Naive B cell (primary cell): ENCODE results near the gene ACVR1. TPM values are rescaled to one million over a fixed set of nuclear protein-coding genes. Genes with fewer than 3 reads are reported as not detected.

ENCODE experiments used
- ATAC-seq, 2 donors: fragments of 150-1000 bp; cut with Tn5 transposase; 2 replicates each; pipeline ENCODE4 v1.10.0; 2021; ENCODE audit warnings: low read depth in 2 of 2, mild to moderate bottlenecking in 2 of 2, moderate library complexity in 2 of 2
- DNase-seq: peaks from one replicate; pipeline ENCODE4 v3.0.0; 2022
- H3K27ac Mint-ChIP-seq, 6 donors: one replicate each; pipeline ENCODE4 v1.8.0; 2020 to 2022; ENCODE audit warnings: mild to moderate bottlenecking in 6 of 6, mixed read lengths in 6 of 6, moderate library complexity in 5 of 6, inconsistent platforms in 2 of 6
- H3K27me3 Mint-ChIP-seq, 3 donors: one replicate each; pipeline ENCODE4 v1.8.0; 2021 to 2022; ENCODE audit warnings: mixed read lengths in 3 of 3, mild to moderate bottlenecking in 1 of 3
- H3K36me3 Mint-ChIP-seq, 2 donors: one replicate each; pipeline ENCODE4 v1.8.0; 2020 to 2022; ENCODE audit warnings: mixed read lengths in 2 of 2, inconsistent platforms in 1 of 2, mild to moderate bottlenecking in 1 of 2
- H3K4me1 Mint-ChIP-seq, 3 donors: one replicate each; pipeline ENCODE4 v1.8.0; 2020 to 2022; ENCODE audit warnings: mixed read lengths in 3 of 3, inconsistent platforms in 1 of 3, mild to moderate bottlenecking in 1 of 3, moderate library complexity in 1 of 3
- H3K4me3 Mint-ChIP-seq, 8 donors: one replicate each; pipeline ENCODE4 v1.8.0; 2020 to 2022; ENCODE audit warnings: mild to moderate bottlenecking in 8 of 8, mixed read lengths in 8 of 8, moderate library complexity in 8 of 8, inconsistent platforms in 2 of 8
- H3K9me3 Mint-ChIP-seq, 7 donors: one replicate each; pipeline ENCODE4 v1.8.0; 2020 to 2022; ENCODE audit warnings: mixed read lengths in 7 of 7, mild to moderate bottlenecking in 5 of 7, inconsistent platforms in 2 of 7, moderate library complexity in 1 of 7
- polyA plus RNA-seq, 6 donors: library from polyadenylated mRNA; unstranded; fragments of 300-500 nt; fragmentation: Illumina TruSeq; gene quantifications; one replicate each; pipeline ENCODE4 v1.2.3, GENCODE V29; 2021; ENCODE audit warnings: low read depth in 6 of 6

ACVR1 gene
- polyA plus RNA-seq, 6 donors from 2014 or later = 1.1 to 2.8 (median 1.6) TPM; not detected in 1

- peak overlapping the region in 1 of 6 donors; percentile 27 for H3K27ac Mint-ChIP-seq
- DNase-seq = no peak
- peaks cover 22 to 29% (median 28%) of the 10 kb centered on the region in 3 donors for H3K4me1 Mint-ChIP-seq
- ATAC-seq = no peak
- H3K9me3 Mint-ChIP-seq = peaks cover 0 to 4% (median under 1%) of the 10 kb centered on the region in 7 donors
- no peaks in the 10 kb centered on the region for H3K27me3 Mint-ChIP-seq
- no peak overlapping the region for H3K4me3 Mint-ChIP-seq
- H3K36me3 Mint-ChIP-seq = peaks cover 0 to 7% of the 10 kb centered on the region in 2 donors
These were observed 25.2 kb upstream of the ACVR1 start for GRCh38 chr2:157901325-157901724.

- no peak for DNase-seq
- Mint-ChIP-seq H3K9me3 (peaks cover 0 to 4% (median 0%) of the 10 kb centered on the region in 7 donors), H3K36me3 (peaks cover 0 to 7% of the 10 kb centered on the region in 2 donors), H3K27ac (no peak overlapping the region), H3K4me3 (no peak overlapping the region), H3K4me1 (peaks cover 22 to 29% (median 28%) of the 10 kb centered on the region in 3 donors), H3K27me3 (no peaks in the 10 kb centered on the region)
- ATAC-seq = no peak
These were observed 24.6 kb upstream of the ACVR1 start for GRCh38 chr2:157900684-157901083.

GRCh38 chr2:157900203-157900602, 24.1 kb upstream of the ACVR1 start:
- Mint-ChIP-seq H3K36me3 (peaks cover 0 to 7% of the 10 kb centered on the region in 2 donors), H3K27me3 (no peaks in the 10 kb centered on the region), H3K4me3 (no peak overlapping the region), H3K27ac (peak overlapping the region in 1 of 6 donors; percentile 7), H3K9me3 (peaks cover 0 to 4% (median 0%) of the 10 kb centered on the region in 7 donors), H3K4me1 (peaks cover 22 to 29% (median 28%) of the 10 kb centered on the region in 3 donors)
- ATAC-seq (no peak), DNase-seq (no peak)

- Mint-ChIP-seq H3K27ac (peak overlapping the region in 2 of 6 donors; percentile 27 to 31), H3K27me3 (no peaks in the 10 kb centered on the region), H3K36me3 (peaks cover 0 to 7% of the 10 kb centered on the region in 2 donors), H3K4me3 (peak overlapping the region in 1 of 8 donors; percentile 31), H3K9me3 (peaks cover 0 to 4% (median 0%) of the 10 kb centered on the region in 7 donors), H3K4me1 (peaks cover 22 to 29% (median 28%) of the 10 kb centered on the region in 3 donors)
- ATAC-seq (no peak), DNase-seq (no peak)
These were observed 23.2 kb upstream of the ACVR1 start for GRCh38 chr2:157899125-157899839.

GRCh38 chr2:157898591-157898996, 22.5 kb upstream of the ACVR1 start:
- H3K4me3 Mint-ChIP-seq = peak overlapping the region in 3 of 8 donors; percentile 31 to 56 (median 53)

GRCh38 chr2:157897106-157897971, 21.2 kb upstream of the ACVR1 start:
- H3K4me1 Mint-ChIP-seq = peaks cover 22 to 29% (median 28%) of the 10 kb centered on the region in 3 donors

More at GRCh38 chr2:157898591-157898996, 22.5 kb upstream of the ACVR1 start:
- Mint-ChIP-seq H3K27ac (peak overlapping the region in 4 of 6 donors; percentile 2 to 98 (median 42)), H3K4me1 (peaks cover 22 to 29% (median 28%) of the 10 kb centered on the region in 3 donors), H3K27me3 (no peaks in the 10 kb centered on the region), H3K36me3 (peaks cover 0 to 7% of the 10 kb centered on the region in 2 donors), H3K9me3 (peaks cover 0 to 4% (median 0%) of the 10 kb centered on the region in 7 donors)
- no peak for ATAC-seq
- DNase-seq = no peak

GRCh38 chr2:157895531-157895930, 19.4 kb upstream of the ACVR1 start:
- Mint-ChIP-seq H3K4me3 (no peak overlapping the region), H3K9me3 (peaks cover 0 to 4% (median 0%) of the 10 kb centered on the region in 7 donors), H3K4me1 (peaks cover 22 to 29% (median 28%) of the 10 kb centered on the region in 3 donors), H3K27ac (no peak overlapping the region), H3K36me3 (peaks cover 0 to 7% of the 10 kb centered on the region in 2 donors), H3K27me3 (no peaks in the 10 kb centered on the region)
- no peak for ATAC-seq
- DNase-seq = no peak

More at GRCh38 chr2:157897106-157897971, 21.2 kb upstream of the ACVR1 start:
- ATAC-seq (peak; percentile 81 to 86), DNase-seq (peak; percentile 38)
- H3K36me3 Mint-ChIP-seq = peaks cover 0 to 7% of the 10 kb centered on the region in 2 donors
- peaks cover 0 to 4% (median 0%) of the 10 kb centered on the region in 7 donors for H3K9me3 Mint-ChIP-seq
- peak overlapping the region; percentile 83 to 100 (median 97) for H3K27ac Mint-ChIP-seq
- H3K27me3 Mint-ChIP-seq = no peaks in the 10 kb centered on the region
- peak overlapping the region; percentile 23 to 93 (median 85) for H3K4me3 Mint-ChIP-seq

GRCh38 chr2:157894694-157895435, 18.7 kb upstream of the ACVR1 start:
- no peak for ATAC-seq
- peaks cover 0 to 7% of the 10 kb centered on the region in 2 donors for H3K36me3 Mint-ChIP-seq
- H3K27ac Mint-ChIP-seq = peak overlapping the region in 2 of 6 donors; percentile 68 to 88
- H3K27me3 Mint-ChIP-seq = no peaks in the 10 kb centered on the region
- H3K4me1 Mint-ChIP-seq = peaks cover 22 to 29% (median 28%) of the 10 kb centered on the region in 3 donors
- H3K4me3 Mint-ChIP-seq = no peak overlapping the region
- H3K9me3 Mint-ChIP-seq = peaks cover 0 to 4% (median 0%) of the 10 kb centered on the region in 7 donors
- DNase-seq = no peak

- Mint-ChIP-seq H3K9me3 (peaks cover 0 to 4% (median 0%) of the 10 kb centered on the region in 7 donors), H3K27me3 (no peaks in the 10 kb centered on the region), H3K4me1 (peaks cover 15 to 23% (median 21%) of the 10 kb centered on the region in 3 donors), H3K36me3 (peaks cover 0 to 7% of the 10 kb centered on the region in 2 donors), H3K4me3 (no peak overlapping the region), H3K27ac (peak overlapping the region in 1 of 6 donors; percentile 56)
- no peak for ATAC-seq
- DNase-seq = no peak
These were observed 17.5 kb upstream of the ACVR1 start for GRCh38 chr2:157893611-157894010.

GRCh38 chr2:157891643-157892041, 15.5 kb upstream of the ACVR1 start:
- no peaks in the 10 kb centered on the region for H3K36me3 Mint-ChIP-seq
- ATAC-seq (no peak), DNase-seq (no peak)
- H3K4me1 Mint-ChIP-seq = peaks cover 0 to 3% (median 3%) of the 10 kb centered on the region in 3 donors
- H3K27ac Mint-ChIP-seq = no peak overlapping the region
- H3K4me3 Mint-ChIP-seq = peak overlapping the region in 1 of 8 donors; percentile 72
- no peaks in the 10 kb centered on the region for H3K9me3 Mint-ChIP-seq
- peaks cover 3 to 9% (median 7%) of the 10 kb centered on the region in 3 donors for H3K27me3 Mint-ChIP-seq

GRCh38 chr2:157890969-157891642, 15.0 kb upstream of the ACVR1 start:
- H3K36me3 Mint-ChIP-seq = no peaks in the 10 kb centered on the region

GRCh38 chr2:157887946-157888345, 11.8 kb upstream of the ACVR1 start:
- H3K9me3 Mint-ChIP-seq = no peaks in the 10 kb centered on the region
- no peak overlapping the region for H3K4me3 Mint-ChIP-seq
- no peak overlapping the region for H3K27ac Mint-ChIP-seq
- H3K36me3 Mint-ChIP-seq = no peaks in the 10 kb centered on the region
- DNase-seq (no peak), ATAC-seq (no peak)
- H3K4me1 Mint-ChIP-seq = no peaks in the 10 kb centered on the region
- peaks cover 7 to 17% (median 13%) of the 10 kb centered on the region in 3 donors for H3K27me3 Mint-ChIP-seq

More at GRCh38 chr2:157890969-157891642, 15.0 kb upstream of the ACVR1 start:
- Mint-ChIP-seq H3K27ac (no peak overlapping the region), H3K9me3 (no peaks in the 10 kb centered on the region), H3K4me1 (no peaks in the 10 kb centered on the region), H3K27me3 (peaks cover 3 to 9% (median 7%) of the 10 kb centered on the region in 3 donors), H3K4me3 (no peak overlapping the region)
- no peak for ATAC-seq
- DNase-seq = no peak
